22Rv1 (cell line): Measurements from ENCODE around the gene ADAT3.

Experiments
- CTCF ChIP-seq: fragments of 450-650 bp; IDR thresholded peaks from 2 replicates; pipeline ENCODE4 v1.5.1; 2017; ENCODE audit warnings: mild to moderate bottlenecking
- ZFX ChIP-seq: fragments of 450-650 bp; IDR thresholded peaks from 2 replicates; pipeline ENCODE4 v1.6.1; 2017; ENCODE audit warnings: antibody characterized with exemption, borderline replicate concordance

GRCh38 chr19:1855828-1856255, 49.4 kb upstream of the ADAT3 start:
- TF ChIP-seq CTCF (no peak), ZFX (no peak)
